K562 (cell line): ENCODE data around the gene IL18RAP. TPM values are rescaled to one million over a fixed set of nuclear protein-coding genes. Genes with fewer than 3 reads are reported as not detected.
A peak's percentile ranks its signal among the peaks of the same experiment; 100 is the strongest.

Experiments
- ATAC-seq: fragments of 200-7000 bp; cut with Tn5 transposase; 3 replicates; pipeline ENCODE4 v1.9.1; 2020; ENCODE audit warnings: moderate library complexity
- BruUV-seq: library from RNA; stranded (reverse); fragments of 400-500 nt; replicated peaks from 2 replicates; lab custom pipeline; 2021; lab: Mats Ljungman, UMichigan
- CTCF ChIA-PET: fragments of 300-600 bp; formaldehyde crosslinking; extraction: SDS; loops from one replicate; lab custom pipeline; 2021; ENCODE audit warnings: low intra/inter-chr PET ratio; lab: Yijun Ruan, JAX
- POLR2A ChIA-PET: fragments of 300-600, 350-650 bp; sonication (Branson Sonifier 250); formaldehyde crosslinking; extraction: SDS; loops from one replicate; lab custom pipeline; 2021; ENCODE audit warnings: antibody characterized with exemption, inconsistent platforms; lab: Yijun Ruan, JAX
- DNase-seq, 4 experiments: peaks; one replicate each; pipeline versions ENCODE4 v3.0.0 to v3.0.0-alpha.2; 2011 to 2018; ENCODE audit warnings: low spot score in 3 of 4, mixed read lengths in 3 of 4; ENCODE audit errors: extremely low read depth in 1 of 4
- FAIRE-seq: peaks from 2 replicates; lab custom pipeline; 2011; peaks lifted over from hg19 to GRCh38; lab: Jason Lieb, UNC
- H2AFZ ChIP-seq: 2 replicates; pipeline ENCODE4 v1.6.0; 2011; ENCODE audit warnings: low read depth, low read length, control low read depth, inconsistent platforms
- H3K27ac ChIP-seq: fragments of 200-600 bp; 3 replicates; pipeline ENCODE4 v1.8.0; 2011; ENCODE audit warnings: low read depth, mild to moderate bottlenecking, control low read depth, inconsistent platforms, low read length, moderate library complexity, mixed read lengths; ENCODE audit errors: extremely low read depth
- H3K27me3 ChIP-seq, 2 experiments: fragments of 300-600 bp in 1 of 2; 2 replicates in 1 of 2; 3 replicates in 1 of 2; pipeline versions ENCODE4 v1.6.0 to v1.8.0; 2011; ENCODE audit warnings: inconsistent platforms in 2 of 2, low read length in 2 of 2, mild to moderate bottlenecking in 1 of 2, mixed read lengths in 1 of 2, moderate library complexity in 1 of 2; ENCODE audit not compliant: control insufficient read depth in 2 of 2, insufficient read depth in 2 of 2
- H3K36me3 ChIP-seq: fragments of 300-600 bp; 3 replicates; pipeline ENCODE4 v1.8.0; 2011; ENCODE audit warnings: mild to moderate bottlenecking, low read length, inconsistent platforms; ENCODE audit not compliant: control insufficient read depth, insufficient read depth
- H3K4me1 ChIP-seq, 2 experiments: fragments of 200-600 bp in 1 of 2; replicated peaks in 1 of 2; 2 replicates in 1 of 2; 3 replicates in 1 of 2; pipeline versions ENCODE4 v1.5.1 to v1.8.0; 2011; ENCODE audit warnings: inconsistent platforms in 2 of 2, low read length in 2 of 2, mild to moderate bottlenecking in 1 of 2, mixed read lengths in 1 of 2, moderate library complexity in 1 of 2; ENCODE audit not compliant: control insufficient read depth in 2 of 2, insufficient read depth in 2 of 2
- H3K4me2 ChIP-seq: 2 replicates; pipeline ENCODE4 v1.6.1; 2011; ENCODE audit warnings: low read length, control low read depth, inconsistent platforms, mixed read lengths; ENCODE audit not compliant: insufficient read depth
- H3K4me3 ChIP-seq: fragments of 200-600 bp; sonication (generic), shearing (Covaris generic); 2 replicates; pipeline ENCODE4 v1.5.1; 2016; ENCODE audit warnings: control low read depth, inconsistent platforms
- H3K79me2 ChIP-seq: fragments of 200-600 bp; 3 replicates; pipeline ENCODE4 v1.8.0; 2011; ENCODE audit warnings: low read length, inconsistent platforms; ENCODE audit not compliant: control insufficient read depth, insufficient read depth
- H3K9ac ChIP-seq, 2 experiments: 2 replicates each; pipeline versions ENCODE4 v1.6.0 to v1.6.1; 2011; ENCODE audit warnings: low read depth in 2 of 2, low read length in 2 of 2, control low read depth in 1 of 2, inconsistent platforms in 1 of 2, mild to moderate bottlenecking in 1 of 2, mixed read lengths in 1 of 2; ENCODE audit not compliant: insufficient read depth in 1 of 2
- H3K9me1 ChIP-seq: one replicate; pipeline ENCODE4 v1.6.0; 2011; ENCODE audit warnings: inconsistent platforms, mild to moderate bottlenecking, low read length, moderate library complexity; ENCODE audit not compliant: control insufficient read depth, insufficient read depth
- H3K9me3 ChIP-seq: replicated peaks from 2 replicates; pipeline ENCODE4 v1.5.1; 2011; ENCODE audit warnings: low read depth, low read length, inconsistent platforms; ENCODE audit not compliant: control insufficient read depth, insufficient read depth
- H4K20me1 ChIP-seq: replicated peaks from 2 replicates; pipeline ENCODE4 v1.6.1; 2011; ENCODE audit warnings: low read length, inconsistent platforms, mixed read lengths; ENCODE audit not compliant: control insufficient read depth, insufficient read depth
- C11orf30 ChIP-seq: fragments of 450-650 bp; IDR thresholded peaks from 2 replicates; pipeline ENCODE4 v1.6.1; 2016; ENCODE audit warnings: low read depth, mild to moderate bottlenecking
- CEBPG ChIP-seq, 3 experiments: fragments of 200-800 bp in 1 of 3; sonication (Bioruptor generic) in 1 of 3; sonication (generic) in 1 of 3; formaldehyde crosslinking in 1 of 3; IDR thresholded peaks in 2 of 3; conservative IDR thresholded peaks in 1 of 3; 2 replicates each; pipeline versions ENCODE4 v1.6.1 to v1.8.0; 2016 to 2022; ENCODE audit warnings: missing compliant biosample characterization in 2 of 3, missing genetic modification characterization in 2 of 3, mild to moderate bottlenecking in 1 of 3, missing genetic modification reagents in 1 of 3
- DMBX1 ChIP-seq: fragments of 250-450 bp; sonication (Bioruptor Pico); IDR thresholded peaks from 2 replicates; pipeline ENCODE4 v1.8.0; 2022; ENCODE audit warnings: inconsistent platforms, mild to moderate bottlenecking, moderate library complexity, borderline replicate concordance
- GABPA ChIP-seq: fragments of 200-800 bp; sonication (Bioruptor generic); conservative IDR thresholded peaks from 2 replicates; pipeline ENCODE4 v1.6.1; 2016; ENCODE audit warnings: low read depth, missing genetic modification characterization, missing compliant biosample characterization
- MAFF ChIP-seq: IDR thresholded peaks from 2 replicates; pipeline ENCODE4 v1.6.1; 2012; ENCODE audit warnings: low read length, improper control_type of control experiment
- MAFG ChIP-seq: fragments of 450-650 bp; conservative IDR thresholded peaks from 2 replicates; pipeline ENCODE4 v1.6.1; 2016; ENCODE audit warnings: missing genetic modification characterization, missing compliant biosample characterization
- MEF2A ChIP-seq: IDR thresholded peaks from 2 replicates; pipeline ENCODE4 v1.6.1; 2011; ENCODE audit warnings: low read depth, mild to moderate bottlenecking, low read length, moderate library complexity; ENCODE audit not compliant: control insufficient read depth
- POLR2H ChIP-seq: IDR thresholded peaks from 2 replicates; pipeline ENCODE4 v1.6.1; 2016; ENCODE audit warnings: missing genetic modification characterization, low read depth, mild to moderate bottlenecking, control low read depth, missing compliant biosample characterization, moderate library complexity
- RCOR1 ChIP-seq, 2 experiments: IDR thresholded peaks; 2 replicates each; pipeline ENCODE4 v1.6.1; 2012; ENCODE audit warnings: low read depth in 2 of 2, low read length in 2 of 2, borderline replicate concordance in 1 of 2, improper control_type of control experiment in 1 of 2
- SMAD3 ChIP-seq: fragments of 450-650 bp; formaldehyde crosslinking; conservative IDR thresholded peaks from 2 replicates; pipeline ENCODE4 v1.4.0; 2020; ENCODE audit warnings: mild to moderate bottlenecking
- TRIM24 ChIP-seq, 2 experiments: fragments of 450-650 bp; IDR thresholded peaks; 2 replicates each; pipeline ENCODE4 v1.6.1; 2016
- ZNF23 ChIP-seq: fragments of 250-450 bp; sonication (Bioruptor Pico); IDR thresholded peaks from 2 replicates; pipeline ENCODE4 v1.4.0; 2020; ENCODE audit warnings: mild to moderate bottlenecking
- ZNF316 ChIP-seq: fragments of 450-650 bp; IDR thresholded peaks from 2 replicates; pipeline ENCODE4 v1.6.1; 2016
- ZNF75A ChIP-seq: fragments of 450-650 bp; formaldehyde crosslinking; IDR thresholded peaks from 2 replicates; pipeline ENCODE4 v1.4.0; 2020; ENCODE audit warnings: mild to moderate bottlenecking
- WGBS: fragments of 100-300 bp; shearing (Covaris generic); methylation state at CpG from one replicate; pipeline ENCODE4 v1.1.6; 2016; ENCODE audit warnings: low coverage, mixed read lengths; ENCODE audit not compliant: insufficient coverage; ENCODE audit errors: missing lambda C conversion rate; 5-methylcytosine and 5-hydroxymethylcytosine counted together
- in situ Hi-C: fragments of 300-500 bp; cut with MboI; formaldehyde crosslinking; loops from 4 replicates; pipeline ENCODE4 v1.15.0; 2018; ENCODE audit warnings: inconsistent platforms, mixed read lengths
- intact Hi-C: fragments of 100-400 bp; cut with micrococcal nuclease; formaldehyde crosslinking; loops from 2 replicates; pipeline ENCODE4 v1.14.2; 2022
- polyA plus RNA-seq, 8 experiments: library from polyadenylated mRNA; depleted of rRNA in 4 of 8; stranded (reverse) in 5 of 8; unstranded in 3 of 8; fragments of >200 nt; fragmentation: Nextera tagmentation in 2 of 8; fragmentation: Illumina TruSeq in 1 of 8; extraction: Ambion mirVana in 2 of 8; extraction: Trizol in 1 of 8; gene quantifications; 2 replicates each; pipeline versions ENCODE4 v1.2.1 to v1.2.3, GENCODE V29; 2011 to 2014; ENCODE audit warnings: inconsistent platforms in 1 of 8, missing spikeins in 1 of 8
- total RNA-seq, 7 experiments: library from RNA; depleted of rRNA in 6 of 7; stranded (reverse); fragments of >200 nt in 6 of 7; fragmentation: Illumina TruSeq in 2 of 7; extraction: Trizol in 2 of 7; gene quantifications; 2 replicates each; pipeline versions ENCODE4 v1.2.1 to v1.2.3, GENCODE V29; 2011 to 2021; ENCODE audit warnings: low replicate concordance in 1 of 7
- TF ChIP-seq, protein P1 (sequence below): sonication (generic); formaldehyde crosslinking; IDR thresholded peaks from 2 replicates; pipeline ENCODE4 v1.8.1; 2022; ENCODE audit warnings: missing genetic modification reagents

The IL18RAP gene
- total and polyA plus RNA-seq, 9 of the 15 experiments (the other 6 are each of a cell fraction or from before 2014, with no cell fraction given) = 1.1 to 20.5 (median 5.8) TPM

DNA sequence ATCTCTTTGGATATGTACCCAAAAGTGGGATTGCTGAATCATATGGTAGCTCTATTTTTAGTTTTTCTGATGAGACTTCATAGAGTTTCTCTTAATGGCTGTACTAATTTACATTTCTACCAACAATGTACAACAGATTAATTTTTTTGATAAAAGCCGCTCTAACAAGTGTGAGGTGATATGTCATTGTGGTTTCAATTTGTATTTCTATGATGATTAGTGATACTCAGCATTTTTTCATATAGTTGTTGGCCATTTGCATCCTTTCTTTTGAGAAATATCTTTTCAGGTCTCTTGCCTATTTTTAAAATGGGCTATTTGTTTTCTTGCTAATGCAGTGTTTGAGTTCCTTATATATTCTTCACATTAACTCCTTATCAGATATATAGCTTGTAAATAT, 4.3 kb downstream of the IL18RAP start:
- H3K4me2 ChIP-seq = no peak overlapping the region
- TF ChIP-seq ZNF23 (CRISPR knock-in tag) (no peak), C11orf30 (peak; percentile 82), MAFG (tag) (peak; percentile 87), ZNF75A (CRISPR knock-in tag) (0 out of 2 replicates have a peak, but pooled peaks have one; percentile 47), RCOR1 (IDR thresholded peaks at IDR 0.05; ENCODE audit: borderline replicate concordance in 1 of 2, low read depth in 2 of 2, low read length in 2 of 2) (no peak), ZNF316 (peak; percentile 92), MAFF (peak; percentile 58)
- no peaks in the 10 kb centered on the region for H3K79me2 ChIP-seq
- intact Hi-C loops (no loop called here), in situ Hi-C loops (no loop called here)
- ChIA-PET CTCF (no interaction called here), POLR2A (interaction anchor here (0.6 to 0.9 kb wide), 3 partner anchors 69 to 333 kb away, joined by 3 read pairs; no protein-coding TSS in a partner anchor)
- no peak for DNase-seq
- no peak for ATAC-seq
- 0% methylated on average over 1 of the region's 1 CpG for WGBS
- peaks cover 2 to 16% of the 10 kb centered on the region in 2 experiments; a peak in 4 of 5 replicates for H3K4me1 ChIP-seq
- no peaks in the 10 kb centered on the region for H4K20me1 ChIP-seq
- no peaks in the 10 kb centered on the region for H3K36me3 ChIP-seq
- no peak overlapping the region for H3K9ac ChIP-seq
- 0 out of 2 replicates have a peak overlapping the region, but pooled peaks have one; percentile 12 for H2AFZ ChIP-seq
- no TSS peak for BruUV-seq
- no peak for FAIRE-seq
- H3K4me3 ChIP-seq = no peak overlapping the region
- H3K9me3 ChIP-seq = no peaks in the 10 kb centered on the region
- H3K27me3 ChIP-seq = no peaks in the 10 kb centered on the region
- H3K27ac ChIP-seq = no peak overlapping the region
- H3K9me1 ChIP-seq = no peaks in the 10 kb centered on the region

DNA sequence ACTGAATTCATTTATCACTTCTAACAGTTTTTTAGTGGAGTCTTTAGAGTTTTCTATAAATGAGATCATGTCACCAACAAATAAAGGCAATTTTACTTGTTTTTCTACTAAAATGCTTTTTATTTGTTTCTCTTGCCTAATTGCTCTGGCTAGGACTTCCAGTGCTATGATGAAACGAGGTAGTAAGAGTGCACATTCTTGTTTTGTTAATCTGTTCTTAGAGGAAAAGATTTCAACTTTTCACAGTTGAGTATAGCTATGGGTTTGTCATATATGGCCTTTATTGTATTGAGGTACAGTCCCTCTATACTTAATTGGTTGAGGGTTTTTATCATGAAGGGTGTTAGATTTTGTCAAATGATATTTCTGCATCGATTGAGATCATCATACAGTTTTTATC, 5.6 kb downstream of the IL18RAP start:
- FAIRE-seq (no peak), ATAC-seq (no peak), DNase-seq (no peak)
- no peaks in the 10 kb centered on the region for H3K9me1 ChIP-seq
- 41% methylated on average over 2 of the region's 2 CpGs for WGBS
- no TSS peak for BruUV-seq
- H3K9me3 ChIP-seq = no peaks in the 10 kb centered on the region
- H4K20me1 ChIP-seq = no peaks in the 10 kb centered on the region
- H2AFZ ChIP-seq = no peak overlapping the region
- intact Hi-C loops (no loop called here), in situ Hi-C loops (no loop called here)
- H3K27me3 ChIP-seq = no peaks in the 10 kb centered on the region
- ChIA-PET CTCF (no interaction called here), POLR2A (interaction anchor here (1.0 kb wide), 1 partner anchor 12 kb away, joined by 3 read pairs; no protein-coding TSS in a partner anchor)
- no peaks in the 10 kb centered on the region for H3K79me2 ChIP-seq
- no peak overlapping the region for H3K27ac ChIP-seq
- no peak overlapping the region for H3K9ac ChIP-seq
- no peak overlapping the region for H3K4me3 ChIP-seq
- H3K4me2 ChIP-seq = no peak overlapping the region
- H3K4me1 ChIP-seq = peaks cover 2 to 4% of the 10 kb centered on the region in 2 experiments; a peak in 3 of 5 replicates
- no peaks in the 10 kb centered on the region for H3K36me3 ChIP-seq
- TF ChIP-seq POLR2H (tag) (0 out of 2 replicates have a peak, but pooled peaks have one; percentile 50), DMBX1 (CRISPR knock-in tag) (peak; percentile 53; the same call in 1 of the 2 replicates), TRIM24 (IDR thresholded peaks at IDR 0.05) (peak; percentile 69 to 71; a peak in 2 of 4 replicates), CEBPG (CRISPR knock-in tag; IDR thresholded peaks at IDR 0.05) (no peak), CEBPG (tag; conservative IDR thresholded peaks at IDR 0.05 in 1 of 2, IDR thresholded peaks at IDR 0.05 in 1 of 2) (peak in 1 of 2 experiments; percentile 76; a peak in 2 of 4 replicates), MEF2A (no peak), SMAD3 (no peak), C11orf30 (no peak), GABPA (tag) (peak; percentile 72)
- TF ChIP-seq, protein P1, sequence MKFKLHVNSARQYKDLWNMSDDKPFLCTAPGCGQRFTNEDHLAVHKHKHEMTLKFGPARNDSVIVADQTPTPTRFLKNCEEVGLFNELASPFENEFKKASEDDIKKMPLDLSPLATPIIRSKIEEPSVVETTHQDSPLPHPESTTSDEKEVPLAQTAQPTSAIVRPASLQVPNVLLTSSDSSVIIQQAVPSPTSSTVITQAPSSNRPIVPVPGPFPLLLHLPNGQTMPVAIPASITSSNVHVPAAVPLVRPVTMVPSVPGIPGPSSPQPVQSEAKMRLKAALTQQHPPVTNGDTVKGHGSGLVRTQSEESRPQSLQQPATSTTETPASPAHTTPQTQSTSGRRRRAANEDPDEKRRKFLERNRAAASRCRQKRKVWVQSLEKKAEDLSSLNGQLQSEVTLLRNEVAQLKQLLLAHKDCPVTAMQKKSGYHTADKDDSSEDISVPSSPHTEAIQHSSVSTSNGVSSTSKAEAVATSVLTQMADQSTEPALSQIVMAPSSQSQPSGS = no peak
